SHP77 treated with DMSO at 0.1 percent for 48 hours (cell line): ENCODE data around the gene NOSIP.

ENCODE experiments used
- DNase-seq: peaks from one replicate; lab custom pipeline; 2025; lab: John Stamatoyannopoulos, UW

NOSIP gene

GRCh38 chr19:49594993-49595818 is 14.8 kb upstream of the NOSIP start:
- no peak for DNase-seq

GRCh38 chr19:49594157-49594992 is 14.0 kb upstream of the NOSIP start:
- DNase-seq, result no peak

GRCh38 chr19:49593233-49594113 is 13.1 kb upstream of the NOSIP start:
- peak; percentile 69 for DNase-seq

GRCh38 chr19:49592486-49593232 is 12.3 kb upstream of the NOSIP start:
- DNase-seq, result no peak

- peak; percentile 14 for DNase-seq
Observed at GRCh38 chr19:49591731-49592485, 11.6 kb upstream of the NOSIP start.

GRCh38 chr19:49590971-49591730 is 10.8 kb upstream of the NOSIP start, which contains the start of gene PRR12:
Gene PRR12, plus strand, starts transcription at chr19:49591182. Its CDS starts 473 bp downstream, at chr19:49591655.
- no peak for DNase-seq

- DNase-seq, result peak; percentile 85
Observed at GRCh38 chr19:49590071-49590970, 10.0 kb upstream of the NOSIP start.

GRCh38 chr19:49589502-49589905 is 9.1 kb upstream of the NOSIP start:
- no peak for DNase-seq

GRCh38 chr19:49588365-49589122 is 8.2 kb upstream of the NOSIP start:
- no peak for DNase-seq

- no peak for DNase-seq
Observed at GRCh38 chr19:49587227-49587626, 6.9 kb upstream of the NOSIP start.

GRCh38 chr19:49585023-49585422 is 4.7 kb upstream of the NOSIP start:
- DNase-seq, result no peak

- DNase-seq, result no peak
Observed at GRCh38 chr19:49583239-49583638, 2.9 kb upstream of the NOSIP start.

- DNase-seq, result no peak
Observed at GRCh38 chr19:49581007-49581508, 702 bp upstream of the NOSIP start, which contains the start of gene PRRG2. Gene PRRG2, plus strand, starts transcription at chr19:49581316. Its CDS starts 1,904 bp downstream, at chr19:49583220.

GRCh38 chr19:49579947-49580263 is 451 bp downstream of the NOSIP start:
- no peak for DNase-seq

- no peak for DNase-seq
Observed at GRCh38 chr19:49579193-49579592, 1.2 kb downstream of the NOSIP start.

GRCh38 chr19:49574206-49574755 is 6.1 kb downstream of the NOSIP start:
- DNase-seq, result no peak

- no peak for DNase-seq
Observed at GRCh38 chr19:49573425-49573824, 6.9 kb downstream of the NOSIP start.
